Activated CD4-positive, alpha-beta T cell treated with anti-CD3 and anti-CD28 coated beads, Interleukin-2, amount 50 U/mL, for 4 hours (primary cell): Measurements from ENCODE around the gene VPS37B.

Experiments used
- DNase-seq, 2 experiments: peaks; one replicate each; pipeline ENCODE4 v3.0.0-alpha.2; 2020

The VPS37B gene

DNA sequence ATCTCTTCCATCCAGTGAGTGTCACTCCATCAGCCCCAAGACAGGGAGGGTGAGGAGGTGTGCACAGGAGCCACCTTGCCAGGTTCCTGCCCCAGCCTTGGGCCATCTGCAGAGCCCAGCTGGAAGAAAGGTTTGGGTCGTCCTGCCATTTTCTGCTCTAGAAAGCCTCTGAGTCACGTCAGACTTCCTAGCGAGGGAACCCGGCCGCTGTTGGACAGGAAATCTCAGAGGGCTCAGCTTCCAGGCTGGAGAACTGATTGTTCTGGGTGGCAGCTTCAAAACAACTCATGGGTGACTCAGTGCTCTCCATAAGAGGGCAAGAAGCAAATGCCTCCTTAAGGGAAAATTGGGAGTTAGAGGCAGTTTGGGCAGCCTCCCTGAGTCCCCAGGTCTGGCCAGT, 44.1 kb downstream of the VPS37B start:
- no peak for DNase-seq

DNA sequence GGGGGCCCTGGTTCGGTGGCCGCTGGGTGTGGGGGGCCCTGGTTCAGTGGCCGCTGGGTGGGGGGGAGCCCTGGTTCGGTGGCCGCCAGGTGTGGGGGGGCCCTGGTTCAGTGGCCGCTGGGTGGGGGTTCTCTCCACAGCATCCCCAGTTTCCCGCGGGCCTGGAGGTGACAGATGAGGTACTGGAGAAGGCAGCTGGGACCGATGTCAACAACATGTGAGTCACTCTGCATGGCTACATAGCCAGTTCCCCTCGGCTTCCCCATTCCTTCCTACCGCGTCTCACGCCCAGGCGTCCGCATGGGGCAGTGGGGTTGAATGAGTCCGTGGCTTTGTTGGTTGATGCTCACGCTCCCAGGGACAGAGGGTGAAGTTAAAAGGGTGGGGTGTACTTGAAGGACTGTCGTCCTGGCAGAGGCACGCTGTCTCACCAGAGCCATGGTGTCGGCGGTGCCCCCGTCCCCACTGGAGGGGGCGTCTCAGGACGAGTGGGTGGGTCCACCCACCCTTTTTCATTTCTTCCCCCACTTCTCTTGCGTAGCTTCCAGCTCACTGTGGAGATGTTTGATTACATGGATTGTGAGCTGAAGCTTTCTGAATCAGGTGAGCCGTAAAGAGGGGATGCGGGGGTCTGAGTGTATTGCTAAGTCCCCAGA, 45.1 kb downstream of the VPS37B start:
- no peak for DNase-seq

DNA sequence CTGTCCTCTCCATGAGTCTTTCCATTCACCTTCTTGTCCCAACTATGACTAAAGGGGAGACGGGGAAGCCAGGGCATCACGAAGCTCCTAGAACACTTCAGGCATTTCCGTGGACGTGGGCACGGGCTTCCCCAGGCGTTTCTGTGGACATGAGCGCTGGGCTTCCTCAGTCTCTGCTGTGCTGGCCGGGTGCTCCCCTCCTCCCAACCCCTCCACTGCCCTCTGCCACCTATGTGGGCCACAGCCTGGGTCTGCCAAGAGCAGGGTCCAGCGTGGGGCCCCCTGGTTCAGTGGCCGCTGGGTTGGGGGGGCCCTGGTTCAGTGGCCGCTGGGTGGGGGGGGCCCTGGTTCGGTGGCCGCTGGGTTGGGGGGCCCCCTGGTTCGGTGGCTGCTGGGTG, 45.9 kb downstream of the VPS37B start:
- DNase-seq: no peak

DNA sequence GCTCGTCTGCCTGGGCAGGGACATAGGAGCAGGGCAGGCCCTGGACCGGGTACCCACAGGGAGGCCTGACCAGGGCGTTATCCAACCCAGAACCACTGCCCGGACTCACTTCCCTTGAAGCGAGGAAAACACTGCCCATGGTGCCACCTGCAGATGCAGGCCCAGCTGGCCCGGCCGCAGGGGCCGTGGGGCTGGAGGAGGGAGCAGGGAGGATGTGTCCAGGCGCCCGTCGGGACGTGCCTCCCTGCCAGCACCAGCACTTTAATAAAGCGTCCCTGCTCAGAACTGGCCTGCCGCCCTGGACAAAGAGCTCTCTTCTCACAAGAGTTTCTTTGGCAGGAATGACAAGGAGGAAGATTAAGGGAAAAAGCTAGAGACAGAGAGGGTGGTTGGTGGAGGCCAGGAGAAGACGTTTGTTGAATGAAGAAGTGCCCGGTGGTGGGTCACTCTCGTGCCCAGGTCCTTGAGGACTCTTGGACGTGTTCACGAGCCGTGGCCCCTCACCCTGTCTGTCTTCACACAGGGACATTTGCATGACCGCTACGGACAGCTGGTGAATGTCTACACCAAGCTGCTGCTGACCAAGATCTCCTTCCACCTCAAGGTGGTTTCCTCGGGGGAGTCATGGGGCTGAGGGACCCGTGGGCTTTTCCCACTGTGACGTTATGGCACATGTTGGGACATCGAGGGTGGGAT, 46.4 kb downstream of the VPS37B start:
- DNase-seq: no peak

DNA sequence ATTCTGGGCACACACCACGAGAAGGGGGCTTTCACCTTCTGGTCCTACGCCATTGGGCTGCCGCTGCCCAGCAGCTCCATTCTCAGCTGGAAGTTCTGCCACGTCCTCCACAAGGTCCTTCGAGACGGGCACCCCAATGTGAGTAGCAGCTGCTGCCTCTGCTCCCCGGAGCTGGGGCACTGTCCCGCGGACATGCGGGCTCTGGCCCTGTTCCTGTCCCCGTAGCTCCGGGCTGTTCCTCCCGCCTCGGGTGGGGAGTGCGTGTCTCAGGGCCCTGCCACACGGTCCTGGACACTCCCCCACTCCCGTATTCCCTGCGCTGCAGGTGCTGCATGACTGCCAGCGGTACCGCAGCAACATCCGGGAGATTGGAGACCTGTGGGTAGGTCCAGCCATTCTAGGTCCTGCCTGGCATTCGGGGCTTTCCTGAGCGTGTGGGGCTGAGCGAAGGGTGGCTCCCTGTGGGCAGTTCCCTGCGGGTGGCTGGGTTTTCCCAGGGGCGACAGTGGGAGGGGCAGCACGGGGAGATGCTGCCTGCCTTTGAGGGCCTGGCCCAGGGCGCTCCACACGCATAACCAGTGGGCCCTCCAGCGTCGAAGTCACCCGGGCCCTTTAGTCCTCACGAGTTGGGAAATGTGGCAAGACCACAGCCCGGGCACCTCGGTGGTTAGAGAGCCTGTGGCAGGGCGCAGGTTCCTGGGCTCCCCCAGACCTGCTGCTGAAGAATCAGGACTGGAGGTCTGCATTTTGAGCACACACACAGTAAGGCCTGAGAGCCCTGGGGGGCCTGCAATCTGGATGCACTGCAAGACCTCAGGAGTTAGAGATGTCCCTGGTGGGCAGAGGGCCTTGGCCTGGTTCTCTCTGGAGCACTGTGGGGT, 47.2 kb downstream of the VPS37B start:
- no peak for DNase-seq

DNA sequence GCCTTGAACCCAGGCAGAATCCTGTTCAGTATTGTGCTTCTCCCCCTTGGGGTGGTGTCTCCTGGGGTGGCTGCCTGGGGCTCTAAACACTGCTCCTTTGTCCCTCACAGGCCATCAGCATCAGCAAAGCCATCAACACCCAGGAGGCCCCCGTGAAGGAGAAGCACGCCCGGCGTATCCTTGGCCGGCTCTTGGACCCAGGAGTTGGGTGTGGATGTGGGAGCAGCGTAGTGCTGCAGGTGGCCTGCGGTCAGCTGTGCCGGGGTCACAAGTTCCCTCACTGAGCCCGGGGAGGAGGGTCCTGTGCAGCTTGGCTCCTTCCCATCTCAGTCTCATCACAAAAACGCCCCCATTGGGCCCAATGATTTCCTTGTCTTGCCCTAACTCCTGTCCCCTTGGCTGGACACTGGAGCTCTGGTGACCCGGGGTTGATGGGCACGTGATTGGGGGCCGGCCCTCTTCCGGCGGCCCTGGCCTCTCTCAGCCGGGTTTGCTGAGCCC, 48.0 kb downstream of the VPS37B start:
- DNase-seq: no peak

DNA sequence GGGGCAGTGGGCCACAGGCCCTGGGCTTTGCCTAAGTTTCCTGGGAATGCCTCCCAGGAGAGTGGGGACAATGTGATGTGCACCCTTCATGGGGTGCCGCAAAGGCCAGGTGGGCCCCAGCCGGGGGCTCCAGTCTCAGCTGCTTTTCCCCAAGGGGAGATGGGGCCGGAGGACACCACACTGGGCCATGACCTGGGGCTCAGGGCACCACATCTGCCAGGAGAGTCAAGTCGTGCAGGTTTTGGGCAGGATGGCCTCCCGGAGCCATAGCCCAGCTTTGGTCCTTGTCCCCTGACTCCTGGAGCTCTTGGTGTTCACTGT, 48.4 kb downstream of the VPS37B start:
- DNase-seq: no peak

DNA sequence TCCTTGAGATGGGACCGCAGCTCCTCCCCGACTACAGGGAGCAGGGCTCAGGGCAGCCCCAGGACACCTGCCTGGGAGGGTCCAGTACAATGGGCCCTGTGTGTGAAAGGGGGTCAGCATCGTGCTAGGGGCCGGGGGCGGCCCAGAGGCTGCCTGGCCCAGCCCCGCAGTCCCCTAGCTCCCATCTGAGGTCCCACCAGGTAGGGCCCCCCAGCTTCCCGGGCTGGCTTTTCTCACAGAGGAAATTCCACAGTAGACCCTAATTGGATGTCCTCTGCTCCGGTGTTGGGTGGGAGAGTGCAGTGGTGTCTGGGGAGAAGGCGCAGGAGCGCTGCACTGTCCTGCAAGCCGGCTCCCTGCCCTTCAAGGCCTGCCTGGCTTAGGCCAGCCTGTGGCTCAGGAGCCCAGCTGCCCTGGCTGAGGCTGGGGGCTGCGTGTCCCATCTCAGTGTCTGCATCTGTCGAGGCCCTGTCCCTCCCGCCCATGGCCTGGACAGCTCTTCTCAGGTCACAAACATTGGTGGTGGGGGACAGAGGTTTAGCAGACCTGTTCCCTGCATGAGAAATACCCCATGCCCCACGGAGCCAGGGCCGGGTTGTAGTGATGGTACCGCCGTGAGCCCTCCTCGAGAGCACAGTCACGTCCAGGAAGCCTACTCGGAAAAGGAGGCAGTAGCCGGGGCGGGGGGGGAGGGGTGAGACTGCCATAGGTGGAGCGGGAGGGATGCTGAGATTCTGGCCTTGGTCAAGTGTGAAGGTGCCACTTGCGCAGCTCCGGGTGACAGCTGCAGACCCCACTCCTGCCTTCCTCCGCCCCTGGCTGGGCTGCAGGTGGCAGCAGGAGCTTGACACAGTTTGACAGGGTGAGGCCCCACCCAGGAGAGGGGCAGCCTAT, 49.1 kb downstream of the VPS37B start:
- no peak for DNase-seq

DNA sequence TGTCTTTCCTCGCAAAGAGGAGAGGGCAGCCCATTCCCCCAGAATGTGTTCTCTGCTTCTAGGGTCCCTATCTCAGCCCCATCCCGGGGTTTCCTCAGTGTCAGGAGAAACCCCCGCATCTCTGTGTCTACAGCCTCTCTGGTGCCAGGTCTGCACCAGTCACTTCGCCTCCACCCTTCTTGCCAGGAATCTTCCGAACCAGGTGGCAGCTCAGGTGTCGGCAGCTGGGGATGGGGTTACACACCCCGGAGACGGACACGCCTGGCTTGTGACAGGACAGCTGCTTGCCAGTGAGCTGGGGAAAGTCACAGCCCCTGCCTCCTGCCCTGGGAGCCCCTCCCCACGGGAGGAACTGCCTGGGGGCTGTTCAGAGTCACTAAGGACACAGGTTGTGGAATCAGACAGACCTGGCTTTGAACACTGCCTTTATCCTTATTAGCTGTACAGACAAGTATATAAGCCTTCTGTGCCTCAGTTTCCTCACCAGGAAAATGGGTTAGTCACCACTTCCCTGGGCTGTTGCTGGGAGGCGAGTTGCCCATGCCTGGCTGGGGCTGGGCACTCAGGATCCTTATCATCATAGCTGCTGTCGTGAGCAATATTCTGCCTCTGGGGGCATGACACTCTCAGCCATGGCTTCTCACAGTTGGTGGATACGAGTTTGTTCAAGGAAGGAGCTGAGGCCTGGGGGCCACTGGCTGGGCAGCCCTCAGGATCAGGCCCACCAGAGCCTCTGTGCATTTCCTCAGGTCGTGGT, 49.9 kb downstream of the VPS37B start:
- no peak for DNase-seq

DNA sequence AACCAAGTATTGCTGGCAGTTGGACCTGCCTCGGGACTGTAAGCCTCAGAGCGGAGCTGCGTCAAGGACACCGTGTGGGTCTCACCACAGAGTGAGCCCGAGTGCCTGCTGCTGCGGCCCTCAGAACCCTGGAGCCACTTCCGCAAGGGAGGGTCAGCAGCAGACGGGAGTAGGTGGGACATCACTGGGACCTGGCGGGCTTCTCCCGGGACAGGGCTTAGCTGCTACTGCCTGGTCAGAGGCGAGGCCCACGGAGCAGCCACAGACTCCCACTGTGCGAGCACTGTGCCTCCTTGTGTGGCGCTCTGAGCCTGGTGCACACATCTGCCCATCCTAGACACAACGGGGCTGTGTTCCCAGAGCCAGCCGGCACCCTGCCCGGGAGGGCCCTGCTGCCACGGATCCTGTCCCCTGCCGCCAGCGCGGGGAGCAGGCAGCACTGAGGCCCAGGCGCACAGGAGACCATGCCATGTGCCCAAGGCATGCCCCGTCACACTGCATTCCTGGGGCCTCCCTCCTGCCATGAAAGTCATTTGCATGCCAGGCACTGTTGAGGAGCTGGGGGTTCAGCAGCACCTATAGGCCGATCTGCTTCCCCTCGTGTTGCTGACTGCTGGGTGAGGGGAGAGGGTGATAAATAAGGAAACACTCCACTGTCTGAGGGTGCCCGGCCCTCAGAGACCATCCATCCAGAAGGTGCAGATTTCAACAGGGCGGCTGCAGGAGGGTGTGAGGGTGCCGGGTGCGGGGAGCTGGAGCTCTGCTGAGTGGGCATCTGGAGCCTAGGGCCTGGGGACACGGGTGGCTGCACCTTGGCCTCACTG, 50.7 kb downstream of the VPS37B start:
- DNase-seq: no peak

DNA sequence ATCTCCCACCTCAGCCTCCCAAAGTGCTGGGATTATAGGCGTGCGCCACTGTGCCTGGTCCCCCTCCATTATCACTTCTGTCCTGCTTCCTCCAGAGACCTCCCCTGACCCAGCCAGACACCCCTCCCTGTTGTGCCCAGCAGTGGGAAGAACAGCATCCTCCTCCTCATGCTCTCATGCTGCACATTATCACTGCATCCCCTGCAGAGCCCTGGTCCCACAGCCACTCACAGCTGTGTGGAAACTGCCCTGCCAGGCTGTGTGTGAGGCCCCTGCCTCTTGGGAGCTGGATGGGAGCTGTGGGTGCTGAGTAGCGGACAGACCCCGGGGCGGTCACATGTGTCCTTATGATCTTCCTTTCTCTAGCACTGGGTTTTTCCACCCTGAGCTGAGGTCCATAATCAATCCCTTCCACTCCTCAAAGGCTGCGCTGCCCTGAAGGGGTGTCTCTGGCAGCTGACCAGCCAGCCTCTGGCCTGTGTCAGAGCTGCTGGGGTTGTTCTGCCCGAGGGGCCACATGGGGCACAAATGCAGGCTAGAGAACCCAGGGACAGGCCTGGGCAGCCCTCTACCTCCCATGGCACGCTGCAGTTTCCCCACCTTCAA, 51.5 kb downstream of the VPS37B start:
- DNase-seq: no peak

DNA sequence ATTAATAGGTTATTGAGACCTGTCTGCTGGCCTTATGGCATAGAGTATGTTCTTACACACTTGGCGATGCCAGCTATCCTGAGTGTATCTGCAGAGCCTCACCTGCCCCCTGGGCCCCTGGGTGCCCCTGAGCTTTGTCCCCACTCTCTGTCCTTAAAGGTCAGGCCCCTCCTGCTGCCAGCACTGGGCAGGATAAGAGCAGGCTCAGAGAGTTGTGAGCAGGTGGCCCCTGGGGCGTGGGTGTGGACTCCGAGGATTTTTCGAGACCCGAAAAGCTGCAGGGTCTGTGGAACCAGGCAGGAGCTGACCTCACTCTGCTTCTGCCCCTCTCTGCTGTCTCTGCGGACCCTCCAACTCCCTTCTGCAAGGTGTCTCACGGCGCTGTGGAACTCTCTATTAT, 52.5 kb downstream of the VPS37B start:
- DNase-seq: no peak

DNA sequence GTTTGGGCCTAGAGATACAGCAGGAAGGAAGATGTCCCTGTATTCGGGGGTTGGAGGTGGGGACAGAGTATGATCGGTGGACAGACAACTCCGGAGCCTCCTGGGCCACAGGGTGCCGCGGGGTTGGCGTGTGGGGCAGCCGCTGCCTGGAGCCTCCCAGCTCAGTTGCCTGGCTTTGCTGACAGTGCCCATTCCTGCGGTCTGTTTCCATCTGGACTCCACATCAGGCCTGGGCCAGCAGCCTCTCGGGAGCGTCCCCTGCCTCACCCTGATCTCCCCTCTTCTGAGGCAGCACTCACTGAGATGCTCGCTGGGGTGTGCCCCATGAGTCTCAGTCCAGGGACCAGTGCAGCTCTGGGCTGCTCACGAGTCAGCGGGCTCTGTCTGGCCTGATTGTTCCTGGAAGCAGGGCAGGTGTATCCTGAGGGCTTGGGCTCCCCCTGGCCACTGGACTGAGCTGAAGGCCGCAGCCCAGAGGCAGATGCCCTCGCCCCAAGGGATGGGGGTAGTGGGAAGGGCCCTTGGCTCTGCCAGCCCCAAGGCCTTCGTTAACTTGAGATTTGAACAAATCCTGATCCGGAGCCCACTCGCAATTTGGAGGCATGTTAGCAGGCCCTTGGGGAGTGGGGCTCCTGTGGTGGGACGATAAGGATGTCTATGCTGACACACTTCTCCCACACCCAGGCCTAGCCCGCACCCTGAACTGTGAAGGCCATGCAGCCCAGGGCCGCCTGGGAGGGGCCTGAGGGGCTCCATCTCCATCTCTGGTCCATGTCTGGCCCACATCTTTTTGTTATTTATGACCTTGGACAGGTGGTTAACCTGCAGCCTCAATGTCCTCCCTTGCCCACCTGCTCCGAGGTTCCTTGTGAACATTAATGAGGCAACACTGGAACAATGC, 53.2 kb downstream of the VPS37B start:
- DNase-seq: no peak

DNA sequence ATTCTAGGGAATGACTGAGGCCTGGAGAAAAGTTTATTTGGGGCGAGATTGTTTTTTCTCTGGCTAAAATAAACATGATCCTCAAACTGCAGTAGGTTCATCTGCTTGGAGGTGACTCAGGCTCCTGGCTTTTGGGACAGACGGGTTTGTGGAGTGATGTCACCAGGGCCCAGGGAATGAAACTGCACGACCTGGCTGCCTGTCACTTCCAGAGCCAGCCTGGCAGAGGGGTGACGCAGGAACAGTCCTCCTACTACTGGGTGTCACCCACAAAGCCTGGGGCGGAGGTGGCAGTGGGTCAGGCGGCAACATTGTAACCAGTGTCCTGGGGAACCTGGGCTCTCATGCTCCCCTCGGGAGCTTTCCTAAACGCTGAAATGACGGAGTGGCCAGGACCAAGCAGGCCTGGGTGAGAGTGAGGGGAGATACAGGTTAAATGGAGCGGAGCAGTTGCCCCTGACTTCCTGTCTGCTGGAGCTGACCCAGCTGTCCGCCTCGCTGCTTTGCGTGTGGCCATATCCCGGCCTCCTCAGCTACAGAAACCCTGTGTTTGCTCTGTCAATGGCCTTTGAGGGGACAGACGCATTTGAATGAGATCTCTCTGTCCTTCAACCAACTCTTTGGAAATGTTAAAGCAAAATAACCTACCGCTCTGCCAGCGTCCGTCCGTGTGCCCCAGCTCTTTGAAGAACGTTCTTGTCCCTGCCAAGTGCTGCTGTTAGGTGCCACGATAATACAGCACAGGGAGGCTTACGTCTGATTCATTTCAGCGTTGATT, 54.2 kb downstream of the VPS37B start:
- no peak for DNase-seq

DNA sequence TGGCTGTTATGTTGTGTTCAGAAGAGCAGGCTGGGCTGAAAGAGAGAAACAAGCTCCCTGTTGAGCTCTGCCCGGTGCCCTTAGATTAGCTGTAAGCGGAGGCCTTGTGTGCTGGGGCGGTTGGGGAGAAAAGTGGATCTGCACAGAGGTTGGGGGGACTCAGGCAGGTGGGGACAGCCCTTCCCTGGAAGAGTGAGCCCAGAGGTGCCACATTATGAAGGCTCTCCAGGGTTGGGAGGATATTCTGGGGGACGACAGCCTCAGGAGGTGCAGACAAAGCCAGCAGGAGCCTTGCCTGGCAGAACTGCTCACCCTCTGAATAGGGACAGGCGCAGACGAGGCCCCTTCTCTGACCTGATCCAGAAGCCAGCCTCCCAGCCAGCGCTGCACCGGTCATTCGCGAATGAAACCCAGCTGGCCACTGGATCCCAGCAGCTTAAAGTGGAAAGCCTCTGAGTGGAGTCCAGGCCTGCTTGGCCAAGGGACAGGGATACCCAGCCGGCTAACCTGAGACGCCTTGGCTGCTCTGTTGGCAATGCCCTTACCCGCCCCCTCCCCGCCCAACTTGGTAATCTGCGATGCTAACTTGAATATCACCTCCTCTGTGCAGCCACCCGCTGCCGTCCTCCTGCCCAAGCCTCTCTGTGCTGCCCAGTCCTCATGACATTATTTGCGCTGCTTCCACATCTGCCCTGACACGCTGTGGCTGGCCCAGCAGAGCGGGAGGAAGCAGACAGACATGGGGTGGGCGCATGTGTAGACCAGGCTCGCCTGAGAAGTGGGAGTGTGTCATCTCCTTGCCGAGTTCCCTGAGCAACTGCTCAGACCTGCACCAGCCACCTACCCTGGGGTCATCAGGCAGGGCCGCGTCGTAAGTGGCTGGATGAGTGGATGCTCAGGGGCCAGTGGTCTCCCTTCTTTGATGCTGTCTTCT, 55.1 kb downstream of the VPS37B start:
- no peak for DNase-seq

DNA sequence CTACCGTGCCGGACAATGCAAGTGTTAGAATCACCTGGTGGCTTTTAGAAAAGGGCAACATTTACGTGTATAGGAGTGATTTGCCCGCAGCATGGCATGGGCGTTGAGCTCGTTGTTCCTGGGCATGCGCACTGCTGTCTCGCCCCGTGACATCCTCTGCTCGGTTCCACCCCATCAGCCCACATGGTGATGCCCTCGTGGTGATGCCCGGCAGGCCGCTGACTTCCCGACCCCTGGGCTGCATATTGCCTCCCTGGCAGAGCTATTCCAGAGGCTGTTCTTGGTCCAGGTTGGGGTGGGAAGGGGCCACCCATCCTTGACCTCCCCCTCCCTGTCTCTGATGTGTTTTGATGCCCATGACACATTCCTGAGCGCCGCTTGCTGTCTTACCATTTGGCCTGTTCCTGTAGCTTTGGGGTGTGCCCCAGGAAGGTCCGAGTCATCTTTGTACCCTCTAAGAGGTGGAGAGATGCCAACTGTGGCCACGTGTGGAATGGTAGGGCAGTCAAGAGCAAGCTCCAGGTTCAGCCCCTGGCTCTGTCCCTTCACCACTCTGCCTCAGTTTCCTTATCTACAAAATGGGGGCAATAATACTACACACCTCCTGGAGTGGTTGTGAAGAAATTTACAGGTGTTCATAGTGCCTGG, 55.9 kb downstream of the VPS37B start:
- DNase-seq: no peak

DNA sequence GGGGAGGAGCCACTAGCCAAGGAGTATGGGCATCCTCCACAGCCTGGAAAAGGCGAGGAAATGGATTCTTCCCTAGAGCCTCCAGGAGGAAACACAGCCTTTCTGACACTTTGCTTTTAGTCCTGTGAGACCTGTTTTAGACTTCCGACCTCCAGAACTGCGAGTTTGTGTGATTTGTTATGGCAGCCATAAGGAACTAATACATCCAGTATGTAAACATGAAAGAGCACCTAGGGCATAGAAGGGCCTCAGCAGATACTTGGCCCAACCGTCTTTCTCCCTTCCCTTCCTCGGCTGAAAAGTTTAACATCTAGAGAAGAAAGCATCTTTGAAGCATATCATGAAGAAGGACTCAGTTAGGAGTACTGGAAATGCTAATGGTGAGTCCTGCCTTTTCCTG, 57.1 kb downstream of the VPS37B start:
- no peak for DNase-seq
